Colon (tissue), 2 donors: Measurements from ENCODE around the gene TUBG1.

ENCODE experiments used
- FAIRE-seq: peaks from 2 replicates; lab custom pipeline; 2012; peaks lifted over from hg19 to GRCh38; lab: Jason Lieb, UNC
- donor health status: control.
- donor health status: control.

The TUBG1 gene

DNA sequence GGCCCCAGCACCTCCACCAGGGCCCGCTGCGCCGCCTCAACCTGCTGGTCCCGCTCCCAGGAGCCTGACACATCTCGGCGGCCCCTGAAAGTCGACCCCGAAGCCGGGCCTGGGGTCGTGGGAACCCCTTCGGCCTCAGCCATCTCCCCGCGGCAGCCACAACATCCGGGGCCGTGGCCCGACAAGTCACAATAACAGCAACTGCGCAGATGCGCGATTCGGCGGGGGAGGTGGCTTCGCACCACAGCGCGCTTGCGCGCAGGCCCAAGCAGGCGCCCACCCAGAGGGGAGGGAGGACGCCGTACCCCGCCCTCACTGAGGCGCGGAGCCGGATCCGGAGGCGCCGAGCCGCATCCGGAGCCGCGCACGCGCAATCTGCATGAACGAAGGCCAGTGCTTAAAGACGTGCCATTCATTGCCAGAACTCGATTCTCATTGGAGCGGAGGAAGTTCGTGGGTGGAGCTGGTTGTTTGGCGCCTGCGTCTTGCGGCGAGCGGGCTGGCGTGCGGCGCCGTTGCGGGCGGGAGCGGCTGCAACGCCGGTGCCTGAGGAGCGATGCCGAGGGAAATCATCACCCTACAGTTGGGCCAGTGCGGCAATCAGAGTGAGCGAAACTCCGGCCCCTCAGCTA lies at the start of gene TUBG1, which contains the start of gene RETREG3:
TSS of gene TUBG1 (plus strand) at position 502 of the 632 bp plus-strand sequence. CDS start at position 557, 55 bp downstream.
TSS of gene RETREG3 (minus strand) at position 193 of the 632 bp plus-strand sequence. CDS start at position 143, 50 bp downstream.
- peak; percentile 28 for FAIRE-seq

DNA sequence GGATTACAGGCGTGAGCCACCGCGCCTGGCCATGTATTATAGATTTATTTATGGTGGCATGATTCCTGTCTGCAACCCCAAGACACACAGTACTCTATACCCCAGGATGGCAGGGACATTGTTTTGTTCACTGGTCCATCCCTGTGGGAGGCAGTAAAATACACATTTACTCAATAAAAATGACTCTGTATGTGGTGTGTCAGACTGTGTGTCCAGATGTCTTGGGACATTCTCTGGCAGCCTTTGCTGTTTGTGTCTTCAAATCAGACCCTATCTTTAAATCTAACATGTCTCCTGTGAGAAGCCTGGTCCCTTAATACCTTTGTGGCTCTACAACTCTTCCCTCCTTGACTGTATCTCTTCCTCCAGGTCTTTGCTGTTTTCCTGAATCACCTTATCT lies 49.2 kb upstream of the TUBG1 start:
- no peak for FAIRE-seq

DNA sequence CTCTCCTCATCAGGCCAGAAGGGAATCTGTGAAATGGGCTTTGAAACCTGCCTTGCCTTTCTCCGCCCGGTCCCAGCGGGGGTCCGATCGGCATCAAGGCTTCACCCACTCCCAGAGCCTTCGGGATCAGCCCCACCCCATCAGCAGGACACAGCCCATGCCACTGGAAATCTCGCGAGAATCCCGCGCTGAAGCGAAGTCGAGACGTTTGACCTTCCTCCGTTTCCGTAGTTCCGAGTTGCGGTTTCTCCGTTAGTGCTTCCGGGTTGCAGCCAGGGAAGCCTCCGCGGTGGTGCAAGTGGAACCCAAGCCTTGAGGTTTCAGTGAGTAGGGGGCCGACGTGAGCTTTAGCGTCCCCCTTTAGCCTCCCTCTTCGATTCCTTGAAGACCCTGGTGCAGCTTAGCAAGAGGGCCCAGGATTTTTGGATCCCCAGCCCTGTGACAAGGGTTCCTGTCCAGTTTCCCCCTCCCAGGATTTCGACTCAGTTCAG lies 47.5 kb upstream of the TUBG1 start, which contains the start of gene COASY:
TSS of gene COASY (plus strand) at position 252 of the 491 bp plus-strand sequence. CDS start 475 bp downstream, outside the sequence.
- no peak for FAIRE-seq

DNA sequence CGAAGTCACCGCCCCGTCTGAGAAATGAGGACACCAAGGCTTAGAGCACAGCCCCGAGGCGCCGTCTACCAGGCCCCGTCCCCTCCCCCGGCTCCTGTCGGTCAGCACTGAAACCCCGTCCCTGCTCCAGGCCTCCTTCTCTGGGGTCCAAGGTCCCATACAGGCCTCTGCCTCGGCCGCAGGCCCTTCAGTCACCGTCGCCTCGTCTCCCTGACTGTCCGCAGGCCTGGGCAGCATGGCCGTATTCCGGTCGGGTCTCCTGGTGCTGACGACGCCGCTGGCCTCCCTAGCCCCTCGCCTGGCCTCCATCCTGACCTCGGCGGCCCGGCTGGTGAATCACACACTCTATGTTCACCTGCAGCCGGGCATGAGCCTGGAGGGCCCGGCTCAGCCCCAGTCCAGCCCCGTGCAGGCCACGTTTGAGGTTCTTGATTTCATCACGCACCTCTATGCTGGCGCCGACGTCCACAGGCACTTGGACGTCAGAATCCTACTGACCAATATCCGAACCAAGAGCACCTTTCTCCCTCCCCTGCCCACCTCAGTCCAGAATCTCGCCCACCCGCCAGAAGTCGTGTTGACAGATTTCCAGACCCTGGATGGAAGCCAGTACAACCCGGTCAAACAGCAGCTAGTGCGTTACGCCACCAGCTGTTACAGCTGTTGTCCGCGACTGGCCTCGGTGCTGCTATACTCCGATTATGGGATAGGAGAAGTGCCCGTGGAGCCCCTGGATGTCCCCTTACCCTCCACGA lies 46.9 kb upstream of the TUBG1 start:
- FAIRE-seq = no peak

DNA sequence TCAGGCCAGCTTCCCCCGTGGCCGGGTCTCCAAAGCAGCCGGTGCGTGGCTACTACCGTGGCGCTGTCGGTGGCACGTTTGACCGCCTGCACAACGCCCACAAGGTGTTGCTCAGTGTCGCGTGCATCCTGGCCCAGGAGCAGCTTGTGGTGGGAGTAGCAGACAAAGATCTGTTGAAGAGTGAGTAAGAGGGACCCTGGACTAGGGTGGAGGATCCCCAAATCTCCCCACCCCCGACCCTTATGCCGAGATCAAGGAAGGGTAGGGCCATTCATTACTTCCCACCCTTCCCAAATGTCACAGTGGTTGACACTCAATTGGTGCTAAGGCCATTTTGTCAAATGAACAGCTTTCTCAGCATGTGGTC lies 46.4 kb upstream of the TUBG1 start:
- FAIRE-seq = no peak

DNA sequence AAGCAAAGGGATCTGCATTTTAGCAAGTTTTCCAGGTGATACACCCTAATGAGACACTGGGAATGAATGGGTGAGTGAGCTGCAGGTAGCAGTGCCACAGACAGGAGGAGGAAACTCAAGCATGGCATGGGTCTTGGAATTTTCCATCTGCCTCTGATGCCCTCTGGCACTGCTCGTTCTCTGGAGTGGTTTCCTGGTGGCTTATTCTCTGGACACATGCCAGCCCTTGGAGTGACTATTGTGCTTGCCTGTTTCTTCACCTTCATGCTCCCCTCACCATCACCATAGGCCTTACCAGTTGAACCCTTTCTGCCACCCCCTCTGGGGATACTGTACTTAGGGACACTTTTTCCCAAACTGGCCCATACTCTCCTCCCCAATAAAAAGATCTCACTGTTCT lies 45.9 kb upstream of the TUBG1 start:
- FAIRE-seq = no peak

DNA sequence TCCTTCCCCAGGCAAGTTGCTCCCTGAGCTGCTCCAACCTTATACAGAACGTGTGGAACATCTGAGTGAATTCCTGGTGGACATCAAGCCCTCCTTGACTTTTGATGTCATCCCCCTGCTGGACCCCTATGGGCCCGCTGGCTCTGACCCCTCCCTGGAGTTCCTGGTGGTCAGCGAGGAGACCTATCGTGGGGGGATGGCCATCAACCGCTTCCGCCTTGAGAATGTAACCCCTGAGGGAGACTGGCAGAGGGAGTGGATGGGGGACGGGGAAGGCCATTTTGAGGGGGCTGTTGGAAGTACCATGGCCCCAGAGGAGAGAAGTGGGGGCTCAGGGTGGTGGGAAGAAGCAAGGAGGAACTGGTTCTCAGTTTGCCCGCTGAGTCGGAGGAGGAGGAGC lies 45.5 kb upstream of the TUBG1 start:
- no peak for FAIRE-seq

DNA sequence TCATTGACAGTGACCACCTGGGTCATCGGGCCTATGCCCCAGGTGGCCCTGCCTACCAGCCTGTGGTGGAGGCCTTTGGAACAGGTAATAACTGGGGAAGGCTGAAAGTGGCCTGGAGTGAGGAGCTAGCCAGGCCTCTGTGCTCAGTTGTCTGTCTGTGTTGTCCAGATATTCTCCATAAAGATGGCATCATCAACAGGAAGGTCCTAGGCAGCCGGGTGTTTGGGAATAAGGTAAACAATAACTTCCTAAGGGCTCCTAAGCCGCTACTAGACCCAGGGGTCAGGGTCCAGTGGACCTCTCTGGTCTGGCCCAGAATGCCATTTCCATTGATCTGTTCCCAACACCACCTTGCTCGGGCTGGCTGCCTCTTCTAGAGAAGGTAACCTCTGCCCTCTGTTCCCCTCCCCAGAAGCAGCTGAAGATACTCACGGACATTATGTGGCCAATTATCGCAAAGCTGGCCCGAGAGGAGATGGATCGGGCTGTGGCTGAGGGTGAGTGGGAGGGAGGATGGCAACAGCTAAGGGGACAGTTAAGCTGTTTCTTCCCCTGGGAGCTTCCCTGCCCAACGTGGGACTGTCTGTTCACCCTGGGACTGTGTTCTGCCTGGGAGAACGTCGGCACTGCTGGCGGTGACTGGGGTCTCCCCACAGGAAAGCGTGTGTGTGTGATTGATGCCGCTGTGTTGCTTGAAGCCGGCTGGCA lies 44.5 kb upstream of the TUBG1 start:
- no peak for FAIRE-seq

DNA sequence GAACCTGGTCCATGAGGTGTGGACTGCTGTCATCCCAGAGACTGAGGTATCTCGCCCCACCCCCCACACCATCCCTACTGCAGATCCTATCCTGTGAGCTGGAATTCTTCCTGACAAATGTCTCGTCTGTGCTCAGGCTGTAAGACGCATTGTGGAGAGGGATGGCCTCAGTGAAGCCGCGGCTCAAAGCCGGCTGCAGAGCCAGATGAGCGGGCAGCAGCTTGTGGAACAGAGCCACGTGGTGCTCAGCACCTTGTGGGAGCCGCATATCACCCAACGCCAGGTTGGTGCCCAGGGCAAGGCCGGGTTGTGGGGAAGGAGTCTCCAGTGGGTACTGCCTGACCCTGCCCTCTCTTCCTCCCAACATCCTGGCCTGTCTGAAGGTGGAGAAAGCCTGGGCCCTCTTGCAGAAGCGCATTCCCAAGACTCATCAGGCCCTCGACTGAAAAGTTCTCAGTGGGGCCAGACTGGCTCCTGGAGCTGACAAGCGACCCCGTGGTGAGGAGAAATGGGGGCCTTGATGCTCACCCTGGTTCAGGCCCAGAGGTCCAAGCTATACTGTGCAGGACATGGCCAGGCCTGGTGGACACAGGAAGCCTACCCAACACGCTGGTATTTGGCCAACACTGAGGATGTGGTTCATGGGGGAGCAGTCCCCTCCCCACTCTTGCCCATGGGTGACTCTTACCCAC lies 43.8 kb upstream of the TUBG1 start:
- no peak for FAIRE-seq

DNA sequence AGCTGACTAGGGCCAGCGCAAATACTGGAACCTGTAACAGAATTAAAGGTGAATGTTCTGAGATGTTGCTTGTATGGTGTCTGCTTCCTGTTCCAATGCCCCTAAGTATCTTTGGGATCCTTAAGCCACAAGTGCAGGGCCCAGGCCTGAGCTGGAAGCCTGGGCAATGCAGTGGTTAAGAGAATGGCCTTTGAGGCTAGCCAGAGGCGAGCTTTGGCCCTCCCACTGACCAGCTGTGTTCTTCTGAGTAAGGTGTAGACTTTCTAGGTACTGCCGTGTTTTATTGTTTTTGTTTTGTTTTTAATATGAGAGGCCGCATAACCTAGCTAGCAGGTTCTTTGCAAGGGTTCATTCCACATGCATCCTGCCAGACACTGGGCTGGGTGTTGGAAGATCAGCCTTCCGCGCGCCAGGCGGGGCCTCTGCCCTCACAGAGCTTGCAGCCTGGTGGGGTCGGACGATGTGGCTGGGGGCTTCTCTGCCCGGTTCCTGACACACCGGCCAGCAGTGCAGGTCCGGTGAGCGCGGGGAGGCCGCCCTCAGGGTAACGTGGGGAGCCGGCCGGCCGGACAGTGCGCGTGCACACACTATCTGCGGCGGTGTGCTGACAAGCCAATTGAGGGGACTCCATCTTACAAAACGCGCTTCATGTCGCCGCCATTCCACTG lies 43.1 kb upstream of the TUBG1 start:
- FAIRE-seq = no peak

DNA sequence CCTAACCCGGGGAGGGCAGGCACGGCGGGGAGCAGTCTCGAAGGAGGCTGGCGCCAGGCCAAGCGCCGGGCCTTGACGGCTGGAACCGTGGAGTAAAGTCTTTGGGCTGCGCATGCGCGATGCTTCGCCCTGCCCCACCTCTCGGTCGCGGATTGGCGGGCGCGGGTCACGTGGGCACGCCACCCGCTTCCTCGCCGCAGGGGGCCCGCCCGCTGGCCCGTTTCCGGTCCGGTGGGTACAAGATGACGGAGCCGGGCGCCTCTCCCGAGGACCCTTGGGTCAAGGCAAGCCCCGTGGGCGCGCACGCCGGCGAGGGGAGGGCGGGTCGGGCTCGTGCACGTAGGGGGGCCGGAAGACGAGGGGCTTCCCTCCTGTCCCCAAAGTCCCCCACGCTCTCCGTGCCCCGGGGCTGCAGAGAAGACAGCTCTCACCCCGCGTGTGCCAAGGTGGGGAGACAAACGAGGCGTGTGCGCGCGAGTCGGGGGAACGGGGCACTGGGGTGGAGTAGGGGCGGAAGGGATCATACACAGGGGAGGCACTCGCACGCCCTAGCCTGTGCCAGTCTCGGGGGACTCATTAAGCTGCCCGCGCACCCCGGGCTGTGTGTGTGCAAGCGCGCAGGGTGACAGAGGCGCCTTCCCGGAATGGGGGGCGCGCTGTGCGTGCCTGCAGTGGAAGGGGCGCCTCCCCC lies 42.5 kb upstream of the TUBG1 start, which contains the start of gene MLX:
TSS of gene MLX (plus strand) at position 218 of the 691 bp plus-strand sequence. CDS start at position 243, 25 bp downstream.
- FAIRE-seq = no peak

DNA sequence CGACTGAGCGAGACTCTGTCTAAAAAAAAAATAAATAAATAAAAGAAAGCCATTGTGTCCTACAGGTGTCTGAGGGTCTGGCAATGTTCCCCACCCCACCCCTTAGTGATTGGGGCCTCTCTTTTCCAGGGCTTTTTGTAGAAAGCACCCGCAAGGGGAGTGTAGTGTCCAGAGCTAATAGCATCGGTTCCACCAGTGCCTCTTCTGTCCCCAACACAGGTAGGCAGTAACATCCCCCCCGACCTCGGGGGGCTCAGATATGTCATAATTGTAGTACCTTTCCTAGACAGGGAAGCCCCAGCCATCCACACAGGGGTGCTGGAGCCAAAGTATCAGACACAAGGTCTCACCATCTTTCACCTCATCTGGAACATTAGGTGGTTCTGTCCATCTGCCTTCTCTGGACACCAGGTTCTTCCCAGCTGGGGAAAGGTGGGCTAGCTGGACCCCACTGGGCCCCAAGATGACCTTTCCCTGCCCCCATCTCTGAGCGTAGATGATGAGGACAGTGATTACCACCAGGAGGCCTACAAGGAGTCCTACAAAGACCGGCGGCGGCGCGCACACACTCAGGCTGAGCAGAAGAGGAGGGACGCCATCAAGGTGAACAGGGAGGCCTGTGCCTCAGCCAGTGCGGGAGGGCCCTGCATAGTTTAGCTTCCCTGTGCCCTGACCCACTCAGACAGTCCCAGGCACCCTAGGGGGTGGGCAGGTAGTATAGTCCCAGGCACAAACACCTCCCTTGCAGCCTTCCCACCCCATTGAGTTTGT lies 41.0 kb upstream of the TUBG1 start:
- FAIRE-seq = no peak

DNA sequence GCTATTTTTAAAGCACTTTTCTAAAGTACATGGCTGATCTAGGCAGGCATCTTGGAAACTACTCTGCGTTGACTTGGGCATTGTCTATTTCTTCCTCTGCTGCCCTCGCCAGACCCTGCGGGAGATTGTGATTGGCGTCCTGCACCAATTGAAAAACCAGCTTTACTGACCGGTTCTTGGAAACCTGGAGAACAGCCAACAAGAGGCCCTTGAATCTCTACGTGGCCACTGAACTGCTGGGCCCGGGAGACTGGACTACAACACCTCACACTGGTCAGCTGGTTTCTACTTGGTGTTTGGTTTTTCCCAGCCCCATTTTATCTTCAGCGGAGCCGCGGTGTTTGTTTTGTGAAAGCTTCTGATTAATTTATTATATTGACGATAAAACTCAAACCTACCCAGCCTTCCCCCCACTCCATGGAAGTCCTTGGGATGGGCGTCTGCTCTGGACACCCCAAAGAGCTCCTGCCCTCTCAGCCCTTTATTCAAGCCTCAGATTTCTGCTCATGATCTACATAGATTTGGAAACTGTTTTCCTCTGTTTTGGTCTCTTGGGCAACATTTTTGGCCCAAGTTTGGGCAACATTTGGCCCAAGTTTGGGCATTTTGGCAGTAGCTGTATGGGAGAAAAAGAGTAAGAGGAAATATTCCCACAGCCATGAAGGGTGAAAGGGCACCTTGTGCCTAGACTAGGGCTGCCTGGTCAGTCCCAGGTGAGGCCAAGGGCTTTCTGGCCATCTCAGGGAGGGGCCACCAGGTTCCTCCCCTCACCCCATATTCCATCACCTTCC lies 37.9 kb upstream of the TUBG1 start:
- no peak for FAIRE-seq

DNA sequence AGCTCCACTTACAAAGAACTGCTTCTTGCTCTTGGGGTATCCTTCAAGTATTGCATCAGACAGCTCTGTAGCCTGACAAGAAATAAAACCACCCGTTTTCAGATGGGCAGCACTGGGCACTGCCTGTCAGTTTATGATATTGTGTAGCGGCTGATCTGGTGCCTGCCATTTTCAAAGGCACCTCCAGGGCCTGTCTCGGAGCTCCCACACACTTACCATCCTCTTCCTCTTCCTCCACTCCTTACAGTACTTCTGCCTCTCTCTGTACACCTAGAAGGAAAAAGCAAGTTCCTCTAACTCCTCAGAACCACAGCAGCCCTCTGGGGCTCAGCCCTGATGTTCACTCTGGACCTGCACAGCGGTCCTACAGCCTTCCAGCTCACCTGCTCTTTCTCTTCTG lies 36.4 kb upstream of the TUBG1 start:
- FAIRE-seq = no peak

DNA sequence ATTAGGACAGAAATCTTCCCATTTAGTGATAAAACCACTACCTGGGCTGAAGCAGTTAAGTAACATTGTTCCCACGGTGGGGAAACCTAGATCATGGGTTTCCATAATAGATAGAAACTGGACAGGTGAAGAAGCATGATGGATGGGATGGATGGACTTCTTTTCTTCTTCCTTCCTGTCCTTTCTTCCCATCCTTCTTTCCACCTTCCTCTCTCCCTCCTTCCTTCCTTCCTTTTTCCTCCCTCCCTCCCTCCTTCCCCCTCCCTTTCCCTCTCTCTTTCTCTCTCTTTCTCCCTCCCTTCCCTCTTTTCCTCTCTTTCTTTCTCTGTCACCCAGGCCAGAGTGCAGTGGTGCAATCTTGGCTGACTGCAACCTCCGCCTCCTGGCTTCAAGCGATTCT lies 35.0 kb upstream of the TUBG1 start:
- no peak for FAIRE-seq

DNA sequence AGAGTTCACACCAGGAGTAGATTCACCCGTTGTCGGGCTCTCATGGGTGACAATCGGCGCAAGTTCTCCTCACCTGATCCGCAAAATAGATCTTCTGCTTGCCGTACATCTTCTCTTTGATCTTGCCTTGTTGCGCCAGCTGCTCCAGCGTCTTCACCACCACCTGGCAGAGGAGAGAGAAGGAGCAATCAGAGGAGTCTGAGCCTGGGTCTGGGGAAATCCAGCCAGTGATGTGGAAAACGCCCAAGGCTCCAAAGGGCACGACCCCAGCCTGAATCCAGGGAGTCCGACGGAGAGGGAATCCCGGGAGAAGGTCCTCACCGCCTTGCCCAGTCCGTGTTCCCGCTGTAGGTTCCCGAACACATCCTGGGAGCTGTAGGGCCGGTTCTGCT lies 32.3 kb upstream of the TUBG1 start:
- no peak for FAIRE-seq

DNA sequence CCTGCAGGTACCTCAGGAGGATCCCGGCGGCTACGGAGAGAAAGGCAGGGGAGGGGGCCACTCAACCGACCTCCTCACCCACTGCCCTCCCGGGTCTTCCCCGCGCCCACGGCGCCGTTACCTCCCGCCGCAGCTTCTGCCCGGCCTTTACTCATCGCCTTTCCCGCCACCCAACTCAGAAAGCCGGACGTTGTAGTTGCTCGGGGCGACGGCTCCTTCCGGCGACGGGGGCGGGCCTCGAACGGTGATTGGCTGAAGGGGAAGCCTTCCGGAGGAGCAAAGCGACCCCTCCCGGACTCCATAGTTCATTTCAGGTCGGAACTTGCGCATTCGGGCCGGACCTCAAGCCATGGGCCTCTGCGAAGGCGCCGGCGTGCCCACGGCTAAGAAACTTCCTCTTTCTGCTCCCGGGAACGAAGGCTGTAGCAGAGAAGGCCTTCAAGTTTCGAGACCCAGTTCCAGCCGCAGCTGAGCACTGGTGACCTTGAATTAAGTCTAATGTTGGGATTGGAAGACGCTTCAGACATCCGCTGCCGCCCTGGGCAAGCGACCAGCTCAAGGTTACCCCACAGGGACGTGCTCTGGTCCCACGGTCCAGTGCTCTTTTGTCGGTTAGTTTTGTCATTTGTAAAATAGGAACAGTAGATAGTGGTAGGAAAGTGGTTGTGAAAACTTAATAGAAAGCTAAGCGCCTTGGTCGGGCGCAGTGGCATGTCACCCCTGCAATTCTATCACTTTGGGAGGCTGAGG lies 31.8 kb upstream of the TUBG1 start, which contains the start of gene PSMC3IP:
TSS of gene PSMC3IP (minus strand) at position 198 of the 750 bp plus-strand sequence. CDS start at position 155, 43 bp downstream.
- FAIRE-seq = no peak

DNA sequence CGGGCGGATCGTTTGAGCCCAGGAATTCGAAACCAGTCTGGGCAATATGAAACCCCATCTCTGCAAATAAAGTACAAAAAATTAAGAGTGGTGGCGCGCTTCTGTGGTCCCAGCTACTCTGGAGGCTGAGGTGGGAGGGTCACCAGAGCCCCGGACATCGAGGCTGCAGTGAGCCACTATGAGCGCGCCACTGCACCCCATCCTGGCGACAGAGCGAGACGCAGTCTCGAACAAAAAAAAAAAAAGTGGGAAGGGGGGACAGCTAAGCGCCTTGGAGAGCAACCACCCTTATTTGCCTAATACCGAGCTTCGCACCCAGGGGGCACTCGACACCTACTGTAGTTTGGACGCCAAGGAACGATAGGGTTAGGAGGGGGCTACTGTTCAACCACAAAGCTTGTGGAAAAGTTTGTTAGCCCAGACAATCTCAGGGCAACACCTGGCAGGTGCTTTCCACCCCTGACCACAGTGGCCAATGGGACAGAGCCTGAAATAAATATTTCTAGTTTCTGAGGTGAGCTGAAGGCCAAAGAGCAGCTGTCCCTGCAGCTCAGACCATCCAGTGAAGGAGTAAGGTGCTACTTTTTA lies 31.1 kb upstream of the TUBG1 start:
- FAIRE-seq = no peak
